ENCODE results near the gene PTOV1. TPM values are rescaled to one million over a fixed set of nuclear protein-coding genes. Genes with fewer than 3 reads are reported as not detected.

PTOV1 gene
- total RNA-seq, 1 experiment from 2014 or later: 114 TPM

DNA sequence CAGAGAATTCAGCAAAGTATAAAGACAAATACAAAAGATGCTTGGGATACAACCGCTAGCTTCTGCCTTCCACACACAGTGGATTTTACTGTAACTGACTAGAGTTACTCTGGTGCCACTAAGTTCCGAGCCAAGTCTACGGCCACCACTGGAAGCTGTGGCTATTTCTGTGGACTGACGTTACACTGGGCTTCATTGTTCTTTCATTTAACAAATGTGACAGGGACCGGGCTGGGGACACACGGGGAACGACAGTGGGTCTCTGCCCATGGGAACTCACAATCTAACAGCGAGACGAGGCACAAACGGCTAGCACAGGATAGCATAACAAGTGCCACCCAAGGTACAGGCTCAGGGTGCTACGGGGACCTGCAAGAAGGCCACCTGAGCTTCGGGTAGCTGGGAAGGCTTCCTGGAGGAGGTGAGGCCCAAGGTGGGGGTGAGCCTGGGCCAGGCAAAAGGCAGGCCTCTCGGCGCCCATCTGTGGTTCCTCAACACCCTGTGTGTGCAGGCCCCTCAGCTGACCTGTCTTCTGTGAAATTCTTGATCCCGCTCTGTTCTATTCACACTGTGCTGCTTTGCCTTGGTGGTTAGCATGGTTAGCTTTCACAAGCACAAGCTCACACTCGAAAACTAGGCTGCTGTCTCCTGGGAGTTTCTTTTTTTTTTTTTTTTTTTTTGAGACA, 56.1 kb downstream of the PTOV1 start:
- BruUV-seq (replicated peaks): TSS peak; percentile 84
- ATAC-seq (no peak), DNase-seq (ENCODE audit: low read depth, low spot score) (no peak)
- Histone ChIP-seq H3K36me3 (ENCODE audit: control insufficient read depth, insufficient read depth, low read length) (no peaks in the 10 kb centered on the region; the same call in 1 of the 2 replicates), H3K27ac (ENCODE audit: low read length) (no peak overlapping the region), H3K4me1 (ENCODE audit: control insufficient read depth, insufficient read depth, low read length) (no peaks in the 10 kb centered on the region), H3K4me3 (ENCODE audit: low read depth in 2 of 2, low read length in 2 of 2) (no peak overlapping the region), H3K27me3 (ENCODE audit: control insufficient read depth, insufficient read depth, low read length) (no peaks in the 10 kb centered on the region), H3K9me3 (ENCODE audit: control insufficient read depth, insufficient read depth, low read depth, low read length) (no peaks in the 10 kb centered on the region)
- intact Hi-C loops (cut with micrococcal nuclease; ENCODE audit: unreplicated experiment): no loop called here
- in situ Hi-C loops (cut with HindIII; ENCODE audit: low pct_unique_long_range_greater_than_20kb, low sequenced_read_pairs): no loop called here
- POLR2A ChIA-PET: interaction anchor here (0.6 kb wide), 1 partner anchor 32 kb away, joined by 6 read pairs; no protein-coding TSS in a partner anchor
- CTCF ChIA-PET: no interaction called here
- no peak for TF ChIP-seq TCF7L2 (IDR thresholded peaks at IDR 0.05; ENCODE audit: low read depth, low read length)
- TF ChIP-seq, protein P1, sequence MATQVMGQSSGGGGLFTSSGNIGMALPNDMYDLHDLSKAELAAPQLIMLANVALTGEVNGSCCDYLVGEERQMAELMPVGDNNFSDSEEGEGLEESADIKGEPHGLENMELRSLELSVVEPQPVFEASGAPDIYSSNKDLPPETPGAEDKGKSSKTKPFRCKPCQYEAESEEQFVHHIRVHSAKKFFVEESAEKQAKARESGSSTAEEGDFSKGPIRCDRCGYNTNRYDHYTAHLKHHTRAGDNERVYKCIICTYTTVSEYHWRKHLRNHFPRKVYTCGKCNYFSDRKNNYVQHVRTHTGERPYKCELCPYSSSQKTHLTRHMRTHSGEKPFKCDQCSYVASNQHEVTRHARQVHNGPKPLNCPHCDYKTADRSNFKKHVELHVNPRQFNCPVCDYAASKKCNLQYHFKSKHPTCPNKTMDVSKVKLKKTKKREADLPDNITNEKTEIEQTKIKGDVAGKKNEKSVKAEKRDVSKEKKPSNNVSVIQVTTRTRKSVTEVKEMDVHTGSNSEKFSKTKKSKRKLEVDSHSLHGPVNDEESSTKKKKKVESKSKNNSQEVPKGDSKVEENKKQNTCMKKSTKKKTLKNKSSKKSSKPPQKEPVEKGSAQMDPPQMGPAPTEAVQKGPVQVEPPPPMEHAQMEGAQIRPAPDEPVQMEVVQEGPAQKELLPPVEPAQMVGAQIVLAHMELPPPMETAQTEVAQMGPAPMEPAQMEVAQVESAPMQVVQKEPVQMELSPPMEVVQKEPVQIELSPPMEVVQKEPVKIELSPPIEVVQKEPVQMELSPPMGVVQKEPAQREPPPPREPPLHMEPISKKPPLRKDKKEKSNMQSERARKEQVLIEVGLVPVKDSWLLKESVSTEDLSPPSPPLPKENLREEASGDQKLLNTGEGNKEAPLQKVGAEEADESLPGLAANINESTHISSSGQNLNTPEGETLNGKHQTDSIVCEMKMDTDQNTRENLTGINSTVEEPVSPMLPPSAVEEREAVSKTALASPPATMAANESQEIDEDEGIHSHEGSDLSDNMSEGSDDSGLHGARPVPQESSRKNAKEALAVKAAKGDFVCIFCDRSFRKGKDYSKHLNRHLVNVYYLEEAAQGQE (IDR thresholded peaks at IDR 0.05; ENCODE audit: insufficient read depth in 1 of 2, low read depth in 2 of 2, low read length in 1 of 2): no peak
- no peak for TF ChIP-seq SIN3A (IDR thresholded peaks at IDR 0.05; ENCODE audit: borderline replicate concordance, insufficient read depth, low read depth, low read length)
- TF ChIP-seq POLR2AphosphoS5 (IDR thresholded peaks at IDR 0.05; ENCODE audit: low read depth, low read length): no peak
- TF ChIP-seq, protein P2, sequence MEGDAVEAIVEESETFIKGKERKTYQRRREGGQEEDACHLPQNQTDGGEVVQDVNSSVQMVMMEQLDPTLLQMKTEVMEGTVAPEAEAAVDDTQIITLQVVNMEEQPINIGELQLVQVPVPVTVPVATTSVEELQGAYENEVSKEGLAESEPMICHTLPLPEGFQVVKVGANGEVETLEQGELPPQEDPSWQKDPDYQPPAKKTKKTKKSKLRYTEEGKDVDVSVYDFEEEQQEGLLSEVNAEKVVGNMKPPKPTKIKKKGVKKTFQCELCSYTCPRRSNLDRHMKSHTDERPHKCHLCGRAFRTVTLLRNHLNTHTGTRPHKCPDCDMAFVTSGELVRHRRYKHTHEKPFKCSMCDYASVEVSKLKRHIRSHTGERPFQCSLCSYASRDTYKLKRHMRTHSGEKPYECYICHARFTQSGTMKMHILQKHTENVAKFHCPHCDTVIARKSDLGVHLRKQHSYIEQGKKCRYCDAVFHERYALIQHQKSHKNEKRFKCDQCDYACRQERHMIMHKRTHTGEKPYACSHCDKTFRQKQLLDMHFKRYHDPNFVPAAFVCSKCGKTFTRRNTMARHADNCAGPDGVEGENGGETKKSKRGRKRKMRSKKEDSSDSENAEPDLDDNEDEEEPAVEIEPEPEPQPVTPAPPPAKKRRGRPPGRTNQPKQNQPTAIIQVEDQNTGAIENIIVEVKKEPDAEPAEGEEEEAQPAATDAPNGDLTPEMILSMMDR (IDR thresholded peaks at IDR 0.05): no peak

DNA sequence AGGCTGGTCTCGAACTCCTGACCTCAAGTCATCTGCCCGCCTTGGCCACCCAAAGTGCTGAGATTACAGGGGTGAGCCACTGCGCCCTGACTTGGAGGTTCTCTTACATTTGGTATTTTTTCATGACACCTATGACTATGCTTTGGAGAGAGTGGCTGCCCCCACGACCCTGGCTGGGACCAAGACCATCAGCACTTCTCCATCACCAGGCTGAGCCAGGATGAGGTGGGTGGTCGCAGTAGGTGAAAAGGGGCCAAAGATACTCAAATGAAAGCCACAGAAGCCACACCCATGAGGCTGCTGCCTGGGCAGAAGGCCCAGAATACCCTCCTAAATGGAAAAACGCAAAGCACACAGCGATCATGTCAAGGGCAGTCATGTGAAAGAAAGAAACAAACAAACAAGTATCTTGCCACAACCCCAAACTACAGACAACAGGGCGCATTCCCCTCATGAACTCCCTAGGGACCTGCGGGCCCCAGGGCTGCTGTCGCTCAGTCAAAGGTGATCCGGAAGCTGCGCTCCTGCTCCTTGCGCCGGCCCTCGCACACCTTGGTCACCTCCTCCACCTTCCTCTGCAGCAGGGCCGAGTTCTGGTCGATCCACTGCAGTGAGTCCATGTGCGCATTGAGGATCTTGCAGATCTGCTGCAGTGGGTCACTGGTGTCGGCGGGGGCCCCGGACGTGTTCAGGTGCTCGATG, 56.9 kb downstream of the PTOV1 start:
- CTCF ChIA-PET: no interaction called here
- no peaks in the 10 kb centered on the region for H3K9me3 ChIP-seq (ENCODE audit: control insufficient read depth, insufficient read depth, low read depth, low read length)
- intact Hi-C loops (cut with micrococcal nuclease; ENCODE audit: unreplicated experiment): no loop called here
- no TSS peak for BruUV-seq (replicated peaks)
- POLR2A ChIA-PET: no interaction called here
- no peaks in the 10 kb centered on the region for H3K4me1 ChIP-seq (ENCODE audit: control insufficient read depth, insufficient read depth, low read length)
- no peak overlapping the region for H3K4me3 ChIP-seq (ENCODE audit: low read depth in 2 of 2, low read length in 2 of 2)
- no peak for DNase-seq (ENCODE audit: low read depth, low spot score)
- no peaks in the 10 kb centered on the region for H3K27me3 ChIP-seq (ENCODE audit: control insufficient read depth, insufficient read depth, low read length)
- no peak for ATAC-seq
- TF ChIP-seq TCF7L2 (IDR thresholded peaks at IDR 0.05; ENCODE audit: low read depth, low read length): no peak
- TF ChIP-seq, protein P1 (IDR thresholded peaks at IDR 0.05; ENCODE audit: insufficient read depth in 1 of 2, low read depth in 2 of 2, low read length in 1 of 2): no peak
- no peaks in the 10 kb centered on the region; the same call in 1 of the 2 replicates for H3K36me3 ChIP-seq (ENCODE audit: control insufficient read depth, insufficient read depth, low read length)
- in situ Hi-C loops (cut with HindIII; ENCODE audit: low pct_unique_long_range_greater_than_20kb, low sequenced_read_pairs): no loop called here
- H3K27ac ChIP-seq (ENCODE audit: low read length): no peak overlapping the region
